Stimulated activated naive CD8-positive, alpha-beta T cell treated with anti-CD3 and anti-CD28 coated beads, Interleukin-15, Interleukin-2, amounts not matched to agents 100 ng/mL and 50 ng/mL, for 24 hours (primary cell): ENCODE results near the gene SYT12.

Experiments
- H3K27ac Mint-ChIP-seq: one replicate; pipeline ENCODE4 v1.8.0; 2021; ENCODE audit warnings: mild to moderate bottlenecking, mixed read lengths
- H3K27me3 Mint-ChIP-seq: one replicate; pipeline ENCODE4 v1.8.0; 2021; ENCODE audit warnings: mixed read lengths
- H3K36me3 Mint-ChIP-seq: one replicate; pipeline ENCODE4 v1.8.0; 2021; ENCODE audit warnings: low read depth, mixed read lengths
- H3K4me1 Mint-ChIP-seq: one replicate; pipeline ENCODE4 v1.8.0; 2021; ENCODE audit warnings: low read depth, mixed read lengths
- H3K4me3 Mint-ChIP-seq: one replicate; pipeline ENCODE4 v1.8.0; 2021; ENCODE audit warnings: mild to moderate bottlenecking, mixed read lengths
- H3K9me3 Mint-ChIP-seq: one replicate; pipeline ENCODE4 v1.8.0; 2021; ENCODE audit warnings: mixed read lengths

Gene SYT12

DNA sequence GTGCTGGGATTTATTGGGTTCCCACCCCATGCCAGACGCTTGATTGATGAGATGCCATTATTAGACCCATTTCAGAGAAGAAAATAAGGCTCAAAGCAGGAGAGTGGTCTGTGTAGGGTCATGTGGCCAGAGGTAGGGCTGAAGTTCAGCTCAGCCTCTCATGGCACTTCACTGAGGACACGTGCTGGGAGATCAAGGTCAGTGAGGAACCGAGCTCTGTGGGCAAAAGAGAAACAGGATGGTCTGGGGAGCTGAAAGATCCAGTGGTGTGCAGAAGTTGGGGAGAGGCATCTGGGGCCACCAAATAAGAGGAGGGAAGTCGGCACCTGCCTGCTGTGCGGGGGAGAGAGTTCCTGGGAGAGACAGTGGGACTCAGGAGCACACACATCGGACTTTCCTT, 53.3 kb downstream of the SYT12 start:
- Mint-ChIP-seq H3K27me3 (peaks cover 3% of the 10 kb centered on the region), H3K4me1 (peaks cover 14% of the 10 kb centered on the region), H3K27ac (no peak overlapping the region)

GRCh38 chr11:67079065-67079705, 56.3 kb downstream of the SYT12 start:
- Mint-ChIP-seq H3K9me3 (no peaks in the 10 kb centered on the region), H3K27me3 (peaks cover 15% of the 10 kb centered on the region), H3K27ac (peak overlapping the region; percentile 28), H3K36me3 (no peaks in the 10 kb centered on the region), H3K4me3 (peak overlapping the region; percentile 20), H3K4me1 (peaks cover 24% of the 10 kb centered on the region)

More for the DNA sequence above, 53.3 kb downstream of the SYT12 start:
- no peaks in the 10 kb centered on the region for H3K9me3 Mint-ChIP-seq
- no peak overlapping the region for H3K4me3 Mint-ChIP-seq
- H3K36me3 Mint-ChIP-seq, result no peaks in the 10 kb centered on the region

GRCh38 chr11:67082071-67082791, 59.3 kb downstream of the SYT12 start:
- peaks cover 12% of the 10 kb centered on the region for H3K27me3 Mint-ChIP-seq
- no peaks in the 10 kb centered on the region for H3K9me3 Mint-ChIP-seq
- no peaks in the 10 kb centered on the region for H3K36me3 Mint-ChIP-seq
- H3K4me1 Mint-ChIP-seq, result peaks cover 24% of the 10 kb centered on the region
- H3K27ac Mint-ChIP-seq, result no peak overlapping the region
- H3K4me3 Mint-ChIP-seq, result peak overlapping the region; percentile 31

DNA sequence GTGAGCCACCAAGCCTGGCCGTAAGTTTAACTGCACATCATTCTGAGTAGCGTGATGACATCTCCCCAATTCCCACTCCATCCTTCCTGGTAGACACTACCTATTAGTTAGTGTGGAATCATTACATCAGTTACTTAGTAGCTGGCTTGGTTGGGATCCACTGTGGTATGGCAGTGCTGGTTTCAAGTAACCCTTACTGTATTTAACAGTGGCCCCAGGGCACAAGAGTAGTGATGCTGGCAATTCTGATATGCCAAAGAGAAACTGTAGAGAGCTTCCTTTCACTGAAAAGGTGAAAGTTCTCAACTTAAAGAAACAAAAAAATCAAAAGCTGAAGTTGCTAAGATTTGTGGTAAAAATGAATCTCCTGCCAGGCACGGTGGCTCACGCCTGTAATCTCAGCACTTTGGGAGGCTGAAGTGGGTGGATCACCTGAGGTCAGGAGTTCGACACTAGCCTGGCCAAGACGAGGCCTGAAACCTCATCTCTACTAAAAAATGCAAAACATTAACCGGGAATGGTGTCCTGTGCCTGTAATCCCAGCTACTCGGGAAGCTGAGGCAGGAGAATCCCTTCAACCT, 60.9 kb downstream of the SYT12 start:
- Mint-ChIP-seq H3K4me3 (no peak overlapping the region), H3K9me3 (no peaks in the 10 kb centered on the region), H3K4me1 (peaks cover 16% of the 10 kb centered on the region), H3K27ac (no peak overlapping the region), H3K36me3 (no peaks in the 10 kb centered on the region), H3K27me3 (peaks cover 12% of the 10 kb centered on the region)

GRCh38 chr11:67085617-67086016, 62.7 kb downstream of the SYT12 start:
- H3K4me3 Mint-ChIP-seq, result no peak overlapping the region
- no peak overlapping the region for H3K27ac Mint-ChIP-seq
- peaks cover 12% of the 10 kb centered on the region for H3K27me3 Mint-ChIP-seq
- H3K4me1 Mint-ChIP-seq, result peaks cover 10% of the 10 kb centered on the region
- H3K9me3 Mint-ChIP-seq, result no peaks in the 10 kb centered on the region
- no peaks in the 10 kb centered on the region for H3K36me3 Mint-ChIP-seq

DNA sequence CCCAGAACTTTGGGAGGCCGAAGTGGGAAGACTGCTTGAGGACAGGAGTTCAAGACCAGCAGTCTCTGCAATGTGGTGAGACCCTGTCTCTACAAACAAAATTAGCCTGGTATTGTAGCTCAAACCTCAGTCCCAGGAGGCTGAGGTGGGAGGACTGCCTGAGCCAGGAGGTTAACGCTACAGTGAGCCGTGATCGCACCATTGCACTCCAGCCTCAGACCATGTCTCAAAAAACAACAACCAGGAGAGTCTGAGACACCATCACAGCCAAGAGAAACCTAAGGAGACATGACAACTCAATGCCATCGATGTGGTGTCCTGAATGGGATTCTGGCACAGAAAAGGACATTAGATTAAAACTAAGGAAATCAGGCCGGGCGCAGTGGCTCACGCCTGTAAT, 67.8 kb downstream of the SYT12 start:
- Mint-ChIP-seq H3K27me3 (no peaks in the 10 kb centered on the region), H3K36me3 (no peaks in the 10 kb centered on the region), H3K4me1 (no peaks in the 10 kb centered on the region), H3K9me3 (no peaks in the 10 kb centered on the region), H3K4me3 (no peak overlapping the region), H3K27ac (no peak overlapping the region)

DNA sequence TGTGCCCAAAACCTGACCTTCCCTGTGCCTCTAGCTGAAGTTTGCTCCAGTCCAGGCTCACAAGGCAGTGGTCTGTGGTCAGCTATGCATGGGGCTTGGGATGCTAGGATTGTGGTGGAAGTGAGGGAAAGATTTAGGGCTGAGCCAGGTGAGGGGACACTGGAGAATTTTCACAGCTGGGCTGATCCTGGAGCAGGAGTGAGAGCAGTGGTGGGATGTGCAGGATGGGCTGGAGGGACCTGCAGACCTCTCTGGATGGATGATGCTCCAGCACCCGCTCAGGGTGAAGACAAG, 72.2 kb downstream of the SYT12 start:
- peaks cover 6% of the 10 kb centered on the region for H3K4me1 Mint-ChIP-seq
- no peaks in the 10 kb centered on the region for H3K9me3 Mint-ChIP-seq
- no peaks in the 10 kb centered on the region for H3K36me3 Mint-ChIP-seq
- no peaks in the 10 kb centered on the region for H3K27me3 Mint-ChIP-seq
- no peak overlapping the region for H3K4me3 Mint-ChIP-seq
- H3K27ac Mint-ChIP-seq, result no peak overlapping the region

DNA sequence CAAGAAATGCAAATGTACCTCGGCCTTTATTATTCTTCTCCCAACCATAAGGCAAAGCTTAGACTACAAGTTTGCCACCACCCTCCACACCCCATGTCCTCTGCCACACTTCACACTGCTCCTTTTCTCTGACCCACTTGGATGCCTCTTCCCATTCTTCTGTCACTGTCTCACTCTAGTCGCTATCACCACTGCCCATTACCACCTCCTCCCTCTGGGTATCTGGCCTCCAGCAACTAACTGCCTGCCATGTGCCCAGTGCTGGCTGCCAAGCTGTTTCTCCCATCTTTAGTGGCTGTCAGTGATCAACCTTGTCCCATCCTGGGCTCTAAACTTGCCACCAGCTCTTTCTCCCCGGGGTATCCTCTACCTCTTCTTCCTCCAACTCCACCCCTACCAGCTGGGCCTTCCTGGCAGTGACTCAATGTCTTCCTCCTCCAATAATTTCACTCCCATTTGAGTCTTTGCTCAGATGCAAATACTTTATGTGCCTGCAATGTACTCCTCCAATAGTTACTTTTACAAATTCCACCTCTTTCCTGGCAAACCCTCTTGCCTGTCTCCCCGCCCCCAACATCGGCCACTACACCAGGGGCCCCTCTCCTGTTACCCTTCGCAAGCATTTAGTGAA, 76.0 kb downstream of the SYT12 start:
- Mint-ChIP-seq H3K27ac (no peak overlapping the region), H3K36me3 (no peaks in the 10 kb centered on the region), H3K27me3 (no peaks in the 10 kb centered on the region), H3K9me3 (no peaks in the 10 kb centered on the region), H3K4me1 (peaks cover 22% of the 10 kb centered on the region), H3K4me3 (no peak overlapping the region)

DNA sequence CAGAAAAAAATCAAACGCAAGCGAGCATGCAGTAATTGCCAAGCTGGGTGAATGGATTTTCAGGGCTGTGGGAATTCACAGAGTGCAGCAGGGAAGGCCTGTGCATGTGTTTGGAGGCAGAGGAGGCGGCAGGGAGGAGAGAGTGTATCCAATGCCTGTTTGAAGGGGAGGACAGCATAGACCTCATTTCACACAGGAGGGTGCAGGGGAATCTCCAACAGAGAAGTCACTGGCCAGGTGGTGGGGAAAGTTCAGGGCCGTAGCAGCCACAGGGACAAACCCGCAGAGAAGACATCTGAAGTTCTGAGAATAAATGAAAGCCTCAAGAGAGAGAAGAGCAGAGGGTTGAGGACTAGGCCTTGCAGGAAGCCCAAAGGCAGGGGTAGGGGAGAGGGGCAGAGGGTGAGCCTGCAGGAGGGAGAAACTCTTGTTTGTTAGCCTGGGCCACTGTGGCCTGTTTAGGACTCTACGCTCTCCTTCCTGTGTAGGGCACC, 76.9 kb downstream of the SYT12 start:
- Mint-ChIP-seq H3K27me3 (no peaks in the 10 kb centered on the region), H3K36me3 (no peaks in the 10 kb centered on the region), H3K9me3 (no peaks in the 10 kb centered on the region), H3K4me3 (no peak overlapping the region), H3K27ac (peak overlapping the region; percentile 64), H3K4me1 (peaks cover 31% of the 10 kb centered on the region)
